Astrocyte (in vitro differentiated cells and primary cell): ENCODE measurements around the gene TMEM258. TPM values are rescaled to one million over a fixed set of nuclear protein-coding genes. Genes with fewer than 3 reads are reported as not detected.
A peak's percentile ranks its signal among the peaks of the same experiment; 100 is the strongest.

Source experiments
- DNase-seq: peaks from one replicate; pipeline ENCODE4 v3.0.0-alpha.2; 2010; ENCODE audit warnings: low read depth
- FAIRE-seq: peaks from 2 replicates; lab custom pipeline; 2011; peaks lifted over from hg19 to GRCh38; lab: Jason Lieb, UNC
- H2AFZ ChIP-seq: 2 replicates; pipeline ENCODE4 v1.6.0; 2012; ENCODE audit warnings: low read depth, low read length, inconsistent platforms
- H3K27ac ChIP-seq: 2 replicates; pipeline ENCODE4 v1.5.1; 2011; ENCODE audit warnings: low read depth, low read length, inconsistent platforms
- H3K27me3 ChIP-seq: 2 replicates; pipeline ENCODE4 v1.6.0; 2011; ENCODE audit warnings: low read length, inconsistent platforms; ENCODE audit not compliant: insufficient read depth
- H3K36me3 ChIP-seq: 2 replicates; pipeline ENCODE4 v1.5.1; 2011; ENCODE audit warnings: low read length, inconsistent platforms; ENCODE audit not compliant: insufficient read depth
- H3K4me1 ChIP-seq: 2 replicates; pipeline ENCODE4 v1.5.1; 2011; ENCODE audit warnings: low read length, inconsistent platforms; ENCODE audit not compliant: insufficient read depth
- H3K4me2 ChIP-seq: 2 replicates; pipeline ENCODE4 v1.6.0; 2012; ENCODE audit warnings: low read length, inconsistent platforms
- H3K4me3 ChIP-seq: 2 replicates; pipeline ENCODE4 v1.5.1; 2011; ENCODE audit warnings: low read depth, mild to moderate bottlenecking, low read length, inconsistent platforms; ENCODE audit not compliant: insufficient read depth
- H3K79me2 ChIP-seq: 2 replicates; pipeline ENCODE4 v1.6.0; 2012; ENCODE audit warnings: mild to moderate bottlenecking, low read length, inconsistent platforms; ENCODE audit not compliant: insufficient read depth
- H3K9ac ChIP-seq: 2 replicates; pipeline ENCODE4 v1.6.0; 2012; ENCODE audit warnings: mild to moderate bottlenecking, low read length, inconsistent platforms
- H3K9me3 ChIP-seq: 2 replicates; pipeline ENCODE4 v1.5.1; 2012; ENCODE audit warnings: low read depth, mild to moderate bottlenecking, low read length, inconsistent platforms; ENCODE audit not compliant: insufficient read depth
- H4K20me1 ChIP-seq: 2 replicates; pipeline ENCODE4 v1.6.0; 2012; ENCODE audit warnings: low read length, inconsistent platforms; ENCODE audit not compliant: insufficient read depth
- H3K27ac Mint-ChIP-seq: one replicate; pipeline ENCODE4 v1.8.0; 2021; ENCODE audit warnings: mild to moderate bottlenecking, mixed read lengths; ENCODE audit not compliant: unreplicated experiment
- H3K27me3 Mint-ChIP-seq: one replicate; pipeline ENCODE4 v1.8.0; 2021; ENCODE audit warnings: low read depth, mixed read lengths; ENCODE audit not compliant: unreplicated experiment
- H3K36me3 Mint-ChIP-seq: one replicate; pipeline ENCODE4 v1.8.0; 2021; ENCODE audit warnings: low read depth, mixed read lengths; ENCODE audit not compliant: unreplicated experiment
- H3K4me1 Mint-ChIP-seq: one replicate; pipeline ENCODE4 v1.8.0; 2021; ENCODE audit warnings: low read depth, mixed read lengths; ENCODE audit not compliant: unreplicated experiment
- H3K4me3 Mint-ChIP-seq: one replicate; pipeline ENCODE4 v1.8.0; 2021; ENCODE audit warnings: mild to moderate bottlenecking, moderate library complexity, mixed read lengths; ENCODE audit not compliant: unreplicated experiment
- H3K9me3 Mint-ChIP-seq: one replicate; pipeline ENCODE4 v1.8.0; 2021; ENCODE audit warnings: mild to moderate bottlenecking, mixed read lengths; ENCODE audit not compliant: unreplicated experiment
- CTCF ChIP-seq: IDR thresholded peaks from 2 replicates; pipeline ENCODE4 v1.5.1; 2011; ENCODE audit warnings: low read depth, mild to moderate bottlenecking, inconsistent platforms, low read length, moderate library complexity; ENCODE audit not compliant: insufficient read depth
- EZH2 ChIP-seq: IDR thresholded peaks from 2 replicates; pipeline ENCODE4 v1.6.1; 2012; ENCODE audit warnings: mild to moderate bottlenecking, low read length, inconsistent platforms; ENCODE audit not compliant: insufficient read depth
- total RNA-seq: library from RNA; stranded (reverse); gene quantifications from 2 replicates; pipeline ENCODE4 v1.2.1, GENCODE V29; 2021

TMEM258 gene
- total RNA-seq, 1 donor from 2014 or later, result 98.6 TPM

GRCh38 chr11:61799665-61800284 is 7.4 kb upstream of the TMEM258 start:
- H3K36me3 Mint-ChIP-seq, result peaks cover 12% of the 10 kb centered on the region
- H3K27me3 ChIP-seq, result no peaks in the 10 kb centered on the region
- no peaks in the 10 kb centered on the region for H3K27me3 Mint-ChIP-seq
- H3K4me1 Mint-ChIP-seq, result no peaks in the 10 kb centered on the region
- DNase-seq (no peak), FAIRE-seq (no peak)
- no peaks in the 10 kb centered on the region for H3K9me3 ChIP-seq
- no peak overlapping the region for H2AFZ ChIP-seq
- no peaks in the 10 kb centered on the region for H3K9me3 Mint-ChIP-seq
- H3K36me3 ChIP-seq, result peaks cover 24% of the 10 kb centered on the region
- no peak overlapping the region for H3K4me3 ChIP-seq
- no peak overlapping the region for H3K9ac ChIP-seq
- TF ChIP-seq EZH2 (no peak), CTCF (no peak)
- H4K20me1 ChIP-seq, result peaks cover 10% of the 10 kb centered on the region
- peaks cover 5% of the 10 kb centered on the region for H3K4me1 ChIP-seq
- no peak overlapping the region for H3K27ac Mint-ChIP-seq
- H3K4me3 Mint-ChIP-seq, result no peak overlapping the region
- H3K27ac ChIP-seq, result no peak overlapping the region
- no peak overlapping the region for H3K4me2 ChIP-seq
- H3K79me2 ChIP-seq, result peaks cover 51% of the 10 kb centered on the region

- TF ChIP-seq CTCF (peak; percentile 97), EZH2 (no peak)
- H3K27me3 Mint-ChIP-seq, result no peaks in the 10 kb centered on the region
- Histone ChIP-seq H3K36me3 (peaks cover 10% of the 10 kb centered on the region), H3K4me2 (peak overlapping the region; percentile 33), H3K4me3 (no peak overlapping the region), H3K27ac (no peak overlapping the region), H3K27me3 (no peaks in the 10 kb centered on the region), H2AFZ (no peak overlapping the region), H3K9ac (peak overlapping the region; percentile 25), H4K20me1 (peaks cover 4% of the 10 kb centered on the region), H3K79me2 (peaks cover 74% of the 10 kb centered on the region), H3K9me3 (no peaks in the 10 kb centered on the region), H3K4me1 (no peaks in the 10 kb centered on the region)
- peaks cover 1% of the 10 kb centered on the region for H3K36me3 Mint-ChIP-seq
- H3K4me3 Mint-ChIP-seq, result no peak overlapping the region
- no peak overlapping the region for H3K27ac Mint-ChIP-seq
- H3K9me3 Mint-ChIP-seq, result no peaks in the 10 kb centered on the region
- peak; percentile 13 for FAIRE-seq
- DNase-seq, result peak; percentile 64
- peaks cover 2% of the 10 kb centered on the region for H3K4me1 Mint-ChIP-seq
These were observed 5.0 kb upstream of the TMEM258 start for GRCh38 chr11:61797263-61797944.
